Islet of Langerhans (tissue), 1 donor: ENCODE data around the gene TRIM3.

ENCODE experiments used
- FAIRE-seq: peaks from one replicate; lab custom pipeline; 2011; peaks lifted over from hg19 to GRCh38; lab: Jason Lieb, UNC

TRIM3 gene

GRCh38 chr11:6400431-6401345 is 73.1 kb downstream of the TRIM3 start:
- FAIRE-seq, result no peak
